NCI-H1930 (cell line): ENCODE measurements around the gene MAP4K5.

Experiments used
- DNase-seq, 2 experiments: peaks; one replicate each; lab custom pipeline; 2025; lab: John Stamatoyannopoulos, UW

Gene MAP4K5

GRCh38 chr14:50476134-50476533, 56.2 kb downstream of the MAP4K5 start:
- DNase-seq = no peak

GRCh38 chr14:50475460-50475859, 56.9 kb downstream of the MAP4K5 start:
- DNase-seq = no peak

- no peak for DNase-seq
Observed at GRCh38 chr14:50471838-50472465, 60.4 kb downstream of the MAP4K5 start.

- DNase-seq = no peak
Observed at GRCh38 chr14:50469982-50470381, 62.4 kb downstream of the MAP4K5 start.

GRCh38 chr14:50462111-50462510, 70.3 kb downstream of the MAP4K5 start:
- no peak for DNase-seq

GRCh38 chr14:50453869-50454268, 78.5 kb downstream of the MAP4K5 start:
- no peak for DNase-seq

GRCh38 chr14:50452979-50453705, 79.2 kb downstream of the MAP4K5 start:
- DNase-seq = no peak

GRCh38 chr14:50452296-50452695, 80.1 kb downstream of the MAP4K5 start:
- DNase-seq = no peak

GRCh38 chr14:50451854-50452253, 80.5 kb downstream of the MAP4K5 start:
- DNase-seq = no peak

- DNase-seq = no peak
Observed at GRCh38 chr14:50447461-50447860, 84.9 kb downstream of the MAP4K5 start.

- no peak for DNase-seq
Observed at GRCh38 chr14:50434528-50434927, 97.8 kb downstream of the MAP4K5 start.

GRCh38 chr14:50432131-50432530, 100.2 kb downstream of the MAP4K5 start:
- no peak for DNase-seq

GRCh38 chr14:50425816-50426215, 106.6 kb downstream of the MAP4K5 start:
- DNase-seq = no peak

GRCh38 chr14:50425105-50425504, 107.3 kb downstream of the MAP4K5 start:
- no peak for DNase-seq

GRCh38 chr14:50423529-50423928, 108.8 kb downstream of the MAP4K5 start:
- DNase-seq = no peak

GRCh38 chr14:50421499-50421898, 110.9 kb downstream of the MAP4K5 start:
- DNase-seq = no peak

GRCh38 chr14:50417853-50418252, 114.5 kb downstream of the MAP4K5 start:
- no peak for DNase-seq

- no peak for DNase-seq
Observed at GRCh38 chr14:50410921-50411320, 121.4 kb downstream of the MAP4K5 start.

- no peak for DNase-seq
Observed at GRCh38 chr14:50410071-50410470, 122.3 kb downstream of the MAP4K5 start.

GRCh38 chr14:50407111-50407812, 125.1 kb downstream of the MAP4K5 start:
- no peak for DNase-seq

- no peak for DNase-seq
Observed at GRCh38 chr14:50403419-50403818, 128.9 kb downstream of the MAP4K5 start.

- DNase-seq = no peak
Observed at GRCh38 chr14:50402965-50403364, 129.4 kb downstream of the MAP4K5 start.

GRCh38 chr14:50400461-50400860, 131.9 kb downstream of the MAP4K5 start:
- no peak for DNase-seq
